T-helper 2 cell (primary cell): Measurements from ENCODE around the gene REG3A.

Source experiments
- DNase-seq, 5 experiments: peaks; one replicate each; pipeline versions ENCODE4 v3.0.0 to v3.0.0-alpha.2; 2012 to 2022

Gene REG3A

GRCh38 chr2:79120194-79120713, 39.3 kb downstream of the REG3A start, which contains the start of gene REG1A:
Gene REG1A (plus strand): TSS chr2:79120488. CDS start chr2:79120862, 374 bp downstream.
- no peak for DNase-seq

GRCh38 chr2:79116997-79117928, 42.3 kb downstream of the REG3A start:
- no peak for DNase-seq

DNA sequence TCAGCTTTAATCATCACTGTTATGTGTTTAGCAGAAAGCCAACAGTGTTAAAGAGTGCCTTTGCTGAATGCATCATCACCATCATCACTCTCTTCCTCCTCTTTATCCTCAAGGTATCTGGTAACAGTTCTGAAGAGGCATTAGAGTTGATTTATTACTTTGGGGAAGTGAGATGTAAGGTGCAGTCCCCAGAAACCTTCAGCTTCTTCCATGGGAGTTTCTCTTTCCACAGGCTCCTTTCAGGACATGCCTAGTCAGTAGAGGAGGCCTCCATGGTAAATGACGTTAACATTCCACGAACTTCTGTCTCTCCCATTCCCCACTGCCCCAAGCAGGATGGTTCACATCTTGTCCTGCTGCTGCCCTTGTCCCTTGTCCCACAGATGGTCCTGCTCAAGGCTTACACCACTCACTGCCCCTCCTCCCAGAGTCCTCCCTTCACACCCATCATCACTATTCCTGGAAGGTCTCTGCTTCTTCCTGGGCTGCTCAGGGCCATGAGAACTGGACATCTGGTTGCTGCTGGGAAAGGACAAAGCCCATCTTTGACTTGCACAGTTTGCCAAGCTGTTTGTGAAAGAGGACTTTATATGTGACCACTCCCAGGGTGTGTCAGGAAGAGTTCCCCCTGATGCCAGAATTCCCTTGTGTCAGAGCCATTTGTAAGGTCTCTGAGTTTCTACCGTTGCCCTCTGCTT, 44.6 kb downstream of the REG3A start:
- no peak for DNase-seq

DNA sequence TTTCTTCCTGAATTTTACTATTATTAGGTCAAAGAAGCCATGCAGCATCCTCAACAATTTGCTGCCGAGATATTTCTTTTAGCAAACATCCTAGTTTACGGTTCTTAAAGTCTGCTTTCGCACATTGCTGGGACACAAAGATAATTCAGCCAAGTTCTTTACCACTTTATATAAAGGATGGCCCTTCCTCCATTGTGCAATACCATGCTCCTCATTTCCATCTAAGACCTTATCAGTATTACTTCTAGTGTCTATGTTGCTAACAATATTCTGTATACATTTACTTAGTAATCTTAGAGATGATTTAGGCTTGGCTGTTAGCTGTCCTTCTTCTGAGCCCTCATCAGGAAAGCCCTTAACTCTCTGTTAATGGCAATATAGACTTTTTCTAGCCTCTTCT, 47.3 kb downstream of the REG3A start:
- no peak for DNase-seq
